ENCODE measurements around the gene SLC38A2.
A peak's percentile ranks its signal among the peaks of the same experiment; 100 is the strongest.
"Not testable (repeated sequence)": the region's sequence is repeated elsewhere in the genome, so short reads cannot be mapped to it uniquely, and the experiment has no call there.

The SLC38A2 gene

GRCh38 chr12:46404225-46404631 is 31.7 kb upstream of the SLC38A2 start:
- no peak overlapping the region for H3K4me3 ChIP-seq (replicated peaks; ENCODE audit: low read depth, low read length)
- TF ChIP-seq CTCF (IDR thresholded peaks at IDR 0.05; ENCODE audit: low read length, missing control alignments), result no peak
- peak; percentile 76 for DNase-seq (ENCODE audit: low read depth)

GRCh38 chr12:46403719-46404070 is 31.1 kb upstream of the SLC38A2 start:
- no peak for TF ChIP-seq CTCF (IDR thresholded peaks at IDR 0.05; ENCODE audit: low read length, missing control alignments)
- no peak overlapping the region for H3K4me3 ChIP-seq (replicated peaks; ENCODE audit: low read depth, low read length)
- no peak for DNase-seq (ENCODE audit: low read depth)

- TF ChIP-seq CTCF (IDR thresholded peaks at IDR 0.05; ENCODE audit: low read length, missing control alignments), result no peak
- DNase-seq (ENCODE audit: low read depth), result no peak
- no peak overlapping the region for H3K4me3 ChIP-seq (replicated peaks; ENCODE audit: low read depth, low read length)
These were observed 30.6 kb upstream of the SLC38A2 start for GRCh38 chr12:46402941-46403718.

GRCh38 chr12:46402451-46402850 is 29.9 kb upstream of the SLC38A2 start:
- peak; percentile 82 for DNase-seq (ENCODE audit: low read depth)
- TF ChIP-seq CTCF (IDR thresholded peaks at IDR 0.05; ENCODE audit: low read length, missing control alignments), result no peak
- no peak overlapping the region for H3K4me3 ChIP-seq (replicated peaks; ENCODE audit: low read depth, low read length)

- TF ChIP-seq CTCF (IDR thresholded peaks at IDR 0.05; ENCODE audit: low read length, missing control alignments), result peak; percentile 52
- H3K4me3 ChIP-seq (replicated peaks; ENCODE audit: low read depth, low read length), result no peak overlapping the region
- peak; percentile 72 for DNase-seq (ENCODE audit: low read depth)
These were observed 29.1 kb upstream of the SLC38A2 start for GRCh38 chr12:46401662-46402061.

- no peak for TF ChIP-seq CTCF (IDR thresholded peaks at IDR 0.05; ENCODE audit: low read length, missing control alignments)
- no peak for DNase-seq (ENCODE audit: low read depth)
- H3K4me3 ChIP-seq (replicated peaks; ENCODE audit: low read depth, low read length), result no peak overlapping the region
These were observed 27.8 kb upstream of the SLC38A2 start for GRCh38 chr12:46400406-46400805.

- not testable (repeated sequence) for DNase-seq (ENCODE audit: low read depth); H3K4me3 ChIP-seq (replicated peaks; ENCODE audit: low read depth, low read length)
These were observed 27.1 kb upstream of the SLC38A2 start for GRCh38 chr12:46399461-46400248.
